ENCODE data around the gene GDI1.

GDI1 gene

DNA sequence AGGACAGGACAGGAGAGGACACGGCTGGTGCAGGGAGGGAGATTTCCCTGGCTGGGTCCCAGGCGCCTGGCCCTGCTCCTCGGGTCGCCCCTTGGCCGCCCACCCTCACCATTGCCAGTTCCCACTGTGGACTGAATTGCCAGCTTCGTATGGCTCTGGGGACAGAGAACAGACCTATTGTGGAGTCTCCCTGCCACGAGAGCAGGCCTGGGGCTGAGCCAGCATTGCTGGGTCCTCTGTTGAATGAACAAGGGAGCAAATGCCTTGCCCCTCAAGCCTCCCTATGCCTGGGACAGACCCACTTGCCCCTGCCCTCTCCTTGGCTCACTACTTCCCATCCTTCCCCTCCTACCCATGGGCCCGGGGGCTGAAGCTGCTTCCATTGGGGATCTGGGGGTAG is 25.4 kb downstream of the GDI1 start:
- no peak for DNase-seq (ENCODE audit: low spot score)

GRCh38 chrX:154463611-154464220 is 26.8 kb downstream of the GDI1 start:
- DNase-seq (ENCODE audit: low spot score), result no peak

DNA sequence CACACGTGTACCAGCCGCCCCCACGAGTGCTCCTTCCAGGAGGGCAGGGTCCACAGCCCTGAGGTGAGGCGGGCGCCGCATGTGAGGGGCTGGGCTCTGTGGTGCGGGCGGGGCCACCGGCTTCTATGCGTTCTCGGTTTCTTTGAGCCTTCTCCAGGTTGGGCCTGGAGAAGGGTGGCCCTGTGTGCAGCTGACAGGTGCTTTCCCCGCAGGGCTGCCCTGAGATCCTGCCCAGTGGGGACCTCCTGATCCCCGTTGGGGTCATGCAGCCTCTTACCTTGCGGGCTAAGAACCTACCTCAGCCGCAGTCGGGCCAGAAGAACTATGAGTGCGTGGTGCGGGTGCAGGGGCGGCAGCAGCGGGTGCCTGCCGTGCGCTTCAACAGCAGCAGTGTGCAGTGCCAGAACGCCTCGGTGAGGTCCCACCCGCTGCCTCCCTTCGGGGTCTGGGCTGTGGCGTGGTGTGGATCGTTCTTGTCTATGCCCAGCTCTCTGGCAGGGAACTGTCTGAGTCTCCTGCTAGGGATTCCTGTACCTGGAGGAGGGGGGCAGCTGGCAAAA is 27.9 kb downstream of the GDI1 start:
- DNase-seq (ENCODE audit: low spot score), result no peak

- no peak for DNase-seq (ENCODE audit: low spot score)
Measured at GRCh38 chrX:154465601-154466000, 28.6 kb downstream of the GDI1 start.

DNA sequence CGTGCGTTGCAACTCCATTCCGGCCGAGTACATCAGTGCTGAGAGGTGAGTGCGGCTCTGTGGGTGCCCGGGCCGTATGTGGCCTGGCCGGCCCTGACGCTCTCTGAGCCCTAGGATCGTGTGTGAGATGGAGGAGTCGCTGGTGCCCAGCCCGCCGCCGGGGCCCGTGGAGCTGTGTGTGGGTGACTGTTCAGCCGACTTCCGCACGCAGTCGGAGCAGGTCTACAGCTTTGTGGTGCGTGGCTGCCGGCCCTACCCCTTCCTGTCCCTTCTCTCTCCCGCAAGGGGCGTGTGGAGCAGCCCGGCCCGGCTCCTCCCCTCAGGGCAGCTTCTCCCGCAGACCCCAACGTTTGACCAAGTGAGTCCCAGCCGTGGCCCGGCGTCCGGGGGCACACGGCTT is 29.1 kb downstream of the GDI1 start:
- DNase-seq (ENCODE audit: low spot score), result no peak

DNA sequence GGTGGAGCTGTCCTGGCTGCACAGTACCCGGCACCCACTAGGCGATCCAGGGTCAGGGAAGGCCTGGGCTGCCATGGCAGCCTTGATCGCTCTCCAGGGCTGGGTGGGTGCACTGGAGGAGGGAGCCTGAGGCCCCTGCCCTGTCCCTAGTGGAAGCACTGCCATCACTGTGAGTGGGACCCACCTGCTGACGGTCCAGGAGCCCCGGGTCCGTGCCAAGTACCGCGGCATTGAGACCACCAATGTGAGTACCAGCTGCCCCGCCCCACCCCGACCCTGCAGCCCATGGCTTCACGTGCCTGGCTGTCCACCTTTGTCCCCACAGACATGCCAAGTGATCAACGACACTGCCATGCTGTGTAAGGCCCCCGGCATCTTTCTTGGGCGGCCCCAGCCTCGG is 30.0 kb downstream of the GDI1 start:
- no peak for DNase-seq (ENCODE audit: low spot score)

DNA sequence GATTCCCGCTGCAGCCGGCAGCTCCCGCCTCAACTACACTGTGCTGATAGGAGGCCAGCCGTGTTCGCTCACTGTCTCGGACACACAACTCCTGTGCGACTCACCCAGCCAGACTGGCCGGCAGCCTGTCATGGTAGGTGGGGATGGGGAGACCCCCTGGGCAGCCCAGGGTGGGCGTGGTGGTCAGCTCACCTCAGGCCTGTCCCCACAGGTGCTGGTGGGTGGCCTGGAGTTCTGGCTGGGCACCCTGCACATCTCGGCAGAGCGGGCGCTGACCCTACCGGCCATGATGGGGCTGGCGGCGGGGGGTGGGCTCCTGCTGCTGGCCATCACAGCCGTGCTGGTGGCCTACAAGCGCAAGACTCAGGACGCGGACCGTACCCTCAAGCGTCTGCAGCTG is 30.6 kb downstream of the GDI1 start:
- DNase-seq (ENCODE audit: low spot score), result no peak

DNA sequence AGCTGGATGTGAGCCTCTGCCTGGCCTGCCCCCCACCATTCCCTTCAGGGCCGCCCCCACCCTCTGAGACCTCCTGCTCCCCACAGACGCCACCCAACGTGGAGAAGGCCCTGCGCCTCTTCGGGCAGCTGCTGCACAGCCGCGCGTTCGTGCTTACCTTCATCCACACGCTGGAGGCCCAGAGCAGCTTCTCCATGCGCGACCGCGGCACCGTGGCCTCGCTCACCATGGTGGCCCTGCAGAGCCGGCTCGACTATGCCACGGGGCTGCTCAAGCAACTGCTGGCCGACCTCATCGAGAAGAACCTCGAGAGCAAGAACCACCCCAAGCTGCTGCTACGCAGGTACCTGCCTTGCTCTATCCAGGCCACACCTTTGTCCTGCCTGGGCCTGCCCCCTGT is 31.3 kb downstream of the GDI1 start:
- no peak for DNase-seq (ENCODE audit: low spot score)

- DNase-seq (ENCODE audit: low spot score), result no peak
Measured at GRCh38 chrX:154469114-154469513, 32.2 kb downstream of the GDI1 start.

DNA sequence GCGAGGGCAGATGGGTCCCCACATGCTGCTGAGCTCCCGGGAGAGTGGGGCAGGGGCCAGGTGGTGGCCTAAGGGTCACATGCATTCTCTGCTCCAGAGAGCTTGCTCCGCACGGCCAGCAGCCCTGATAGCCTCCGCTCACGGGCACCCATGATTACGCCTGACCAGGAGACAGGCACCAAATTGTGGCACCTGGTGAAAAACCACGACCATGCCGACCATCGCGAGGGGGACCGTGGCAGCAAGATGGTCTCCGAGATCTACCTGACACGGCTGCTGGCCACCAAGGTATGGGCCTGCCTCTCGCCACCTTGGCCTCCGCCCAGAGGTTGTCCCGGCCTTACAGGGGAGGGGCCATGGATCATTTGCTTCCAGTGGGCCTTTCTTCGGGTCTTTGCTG is 32.9 kb downstream of the GDI1 start:
- DNase-seq (ENCODE audit: low spot score), result no peak

GRCh38 chrX:154470434-154470833 is 33.5 kb downstream of the GDI1 start:
- DNase-seq (ENCODE audit: low spot score), result no peak

DNA sequence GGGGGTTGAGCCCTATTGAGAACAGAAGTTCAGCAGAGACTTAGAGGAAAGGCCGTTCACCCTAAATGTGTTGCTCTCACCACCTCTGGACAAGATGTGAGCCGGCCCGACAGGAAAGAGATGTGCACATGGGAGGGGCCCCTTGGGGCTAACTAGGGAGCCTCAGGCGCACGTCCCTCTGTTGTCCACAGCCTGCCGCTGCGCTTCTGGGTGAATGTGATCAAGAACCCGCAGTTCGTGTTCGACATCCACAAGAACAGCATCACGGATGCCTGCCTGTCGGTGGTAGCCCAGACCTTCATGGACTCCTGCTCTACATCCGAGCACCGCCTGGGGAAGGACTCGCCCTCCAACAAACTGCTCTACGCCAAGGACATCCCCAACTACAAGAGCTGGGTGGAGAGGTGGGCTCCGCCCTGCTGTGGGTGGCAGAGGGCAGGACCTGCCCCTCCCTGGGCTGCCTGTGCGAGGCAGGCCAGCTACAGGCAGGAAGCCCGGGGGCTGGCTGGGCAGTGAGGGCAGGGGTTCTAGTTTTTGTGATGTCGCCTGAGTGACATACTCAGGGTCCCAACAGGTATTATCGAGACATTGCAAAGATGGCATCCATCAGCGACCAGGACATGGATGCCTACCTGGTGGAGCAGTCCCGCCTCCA is 34.1 kb downstream of the GDI1 start:
- no peak for DNase-seq (ENCODE audit: low spot score)

DNA sequence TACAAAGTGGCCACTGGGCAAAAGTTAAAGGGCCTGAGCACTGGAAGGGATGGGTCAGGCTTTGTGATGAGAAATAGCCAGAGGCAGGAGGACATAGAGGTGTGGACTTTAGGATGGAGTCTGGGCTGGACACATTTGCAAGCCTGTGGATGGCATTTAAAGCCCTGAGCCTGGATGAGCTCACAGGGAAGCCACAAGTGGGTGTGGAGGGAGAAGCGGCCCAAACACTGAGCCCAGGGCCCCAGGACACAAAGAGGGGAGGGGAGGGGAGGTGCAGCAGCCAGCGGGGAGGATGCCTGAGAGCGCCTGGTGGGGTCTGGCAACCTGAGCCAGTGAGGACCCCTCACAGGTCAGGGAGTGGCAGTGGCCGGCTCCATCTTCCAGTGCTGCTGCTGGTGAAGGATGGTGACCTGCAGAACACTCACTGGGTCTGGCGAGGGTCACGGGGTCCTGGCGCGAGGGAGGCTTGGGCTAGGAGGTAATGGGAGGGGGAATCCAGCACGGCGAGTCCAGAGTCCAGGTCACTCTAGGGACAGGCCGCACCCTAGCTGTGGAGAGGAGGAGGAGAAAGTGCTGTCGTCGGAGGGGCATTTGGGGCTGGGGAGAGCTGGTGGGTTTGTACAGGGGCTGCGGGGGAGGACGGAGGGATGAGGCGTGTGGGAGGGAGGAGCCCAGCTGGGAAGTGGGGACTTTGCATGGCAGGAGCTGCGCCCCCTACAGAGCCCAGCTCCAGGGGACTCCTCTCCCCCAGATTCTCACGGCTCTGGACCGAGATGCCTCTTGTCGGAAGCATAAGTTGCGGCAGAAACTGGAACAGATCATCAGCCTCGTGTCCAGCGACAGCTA is 35.1 kb downstream of the GDI1 start:
- no peak for DNase-seq (ENCODE audit: low spot score)

- DNase-seq (ENCODE audit: low spot score), result peak; percentile 12
Measured at GRCh38 chrX:154472685-154473632, 36.0 kb downstream of the GDI1 start.

GRCh38 chrX:154473683-154474082 is 36.7 kb downstream of the GDI1 start:
- no peak for DNase-seq (ENCODE audit: low spot score)

DNA sequence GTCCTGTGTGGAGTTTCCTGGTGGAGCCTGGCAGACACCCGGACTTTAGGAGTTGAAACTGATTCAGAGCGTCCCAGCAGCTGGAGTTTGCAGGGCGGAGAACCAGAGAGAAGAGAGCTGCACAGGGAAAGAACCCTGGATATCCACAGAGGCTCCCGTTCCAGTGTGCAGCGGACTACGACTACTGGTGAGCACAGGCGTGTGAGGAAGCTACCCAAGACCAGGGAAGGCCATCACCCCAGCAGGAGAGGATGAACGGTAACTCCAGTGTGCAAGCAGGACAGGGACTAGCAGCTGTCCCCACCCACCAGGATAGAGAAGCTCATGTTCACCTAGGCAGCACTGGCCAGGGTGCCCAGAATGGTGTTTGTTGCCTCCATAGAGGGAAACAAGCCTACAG is 39.9 kb downstream of the GDI1 start:
- DNase-seq (ENCODE audit: low spot score), result no peak

DNA sequence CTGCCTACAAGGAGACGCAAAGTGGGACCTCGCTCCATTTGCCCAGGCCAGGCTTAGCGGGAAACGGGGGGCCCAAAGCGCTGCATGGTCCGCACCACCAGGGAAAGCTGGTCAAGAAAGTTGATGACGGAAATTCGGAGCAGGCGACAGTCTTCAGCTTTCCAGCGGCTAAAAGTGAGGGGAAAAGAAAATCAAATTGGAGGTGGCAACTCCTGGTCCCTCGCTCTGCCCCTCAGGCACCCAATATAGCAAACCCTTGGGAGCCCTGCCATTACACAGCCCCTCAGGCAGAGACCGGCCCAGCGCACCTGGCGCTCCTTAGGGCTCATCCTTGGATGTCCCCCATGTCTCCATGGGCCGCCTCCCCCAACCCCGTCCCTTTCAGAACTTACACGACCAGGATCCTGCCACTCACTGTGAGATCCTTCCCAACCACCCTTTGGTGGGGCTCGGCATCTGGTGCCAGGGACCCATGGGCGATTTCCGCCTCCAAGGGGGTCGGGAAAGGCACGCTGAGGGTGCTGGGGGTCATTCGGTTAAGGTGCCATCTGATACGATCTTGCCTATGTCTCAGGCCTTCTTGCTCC is 41.0 kb downstream of the GDI1 start:
- DNase-seq (ENCODE audit: low spot score), result no peak

DNA sequence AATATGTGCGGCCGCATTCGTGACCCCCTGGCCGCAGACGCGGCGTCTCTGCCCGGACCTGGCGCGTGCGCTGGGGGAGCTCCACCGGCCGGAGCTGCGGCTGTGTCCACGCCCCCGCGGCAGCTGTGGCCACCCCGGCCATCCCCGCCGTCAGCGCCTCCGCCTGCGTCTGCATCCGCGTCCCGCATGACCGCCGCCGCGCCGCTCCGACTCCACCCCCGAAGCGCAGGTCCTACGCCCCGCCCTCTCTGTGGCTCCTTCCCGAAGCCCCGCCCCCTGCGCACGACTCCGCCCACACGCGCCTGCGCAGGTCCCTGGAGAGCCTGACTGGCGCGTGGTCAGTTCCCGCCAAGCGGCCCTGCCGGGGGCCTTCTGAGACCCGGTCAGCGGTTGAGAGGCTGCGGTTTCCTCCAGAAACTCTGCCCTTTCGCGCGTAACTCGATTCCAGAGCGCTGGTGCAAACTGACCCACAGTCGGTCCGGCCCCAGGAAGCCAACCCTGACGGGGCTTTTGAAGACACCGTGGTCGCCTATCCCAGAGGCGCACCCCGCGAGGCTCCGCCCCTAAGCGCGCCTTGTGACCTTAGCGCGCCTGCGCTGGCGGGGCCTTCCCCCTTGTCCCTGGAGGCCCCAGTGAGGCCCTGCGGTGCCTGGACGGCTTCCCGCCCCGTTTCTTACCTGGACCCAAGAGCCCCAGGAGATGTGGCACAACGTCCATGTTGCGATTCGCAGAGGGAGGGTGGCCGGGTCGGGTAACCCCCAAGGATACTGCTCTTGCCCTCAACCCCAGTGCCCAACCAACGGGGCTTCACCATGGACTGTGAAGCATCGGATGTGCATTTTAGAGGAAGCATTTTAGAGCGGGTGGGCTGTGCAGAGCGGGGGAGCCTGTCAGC is 42.0 kb downstream of the GDI1 start, which contains the start of gene LAGE3:
Gene LAGE3, minus strand, starts transcription at position 554 of the 895 bp plus-strand sequence. Its CDS starts 366 bp downstream, at position 188.
- DNase-seq (ENCODE audit: low spot score), result peak; percentile 88

GRCh38 chrX:154481195-154481594 is 44.2 kb downstream of the GDI1 start:
- DNase-seq (ENCODE audit: low spot score), result no peak

DNA sequence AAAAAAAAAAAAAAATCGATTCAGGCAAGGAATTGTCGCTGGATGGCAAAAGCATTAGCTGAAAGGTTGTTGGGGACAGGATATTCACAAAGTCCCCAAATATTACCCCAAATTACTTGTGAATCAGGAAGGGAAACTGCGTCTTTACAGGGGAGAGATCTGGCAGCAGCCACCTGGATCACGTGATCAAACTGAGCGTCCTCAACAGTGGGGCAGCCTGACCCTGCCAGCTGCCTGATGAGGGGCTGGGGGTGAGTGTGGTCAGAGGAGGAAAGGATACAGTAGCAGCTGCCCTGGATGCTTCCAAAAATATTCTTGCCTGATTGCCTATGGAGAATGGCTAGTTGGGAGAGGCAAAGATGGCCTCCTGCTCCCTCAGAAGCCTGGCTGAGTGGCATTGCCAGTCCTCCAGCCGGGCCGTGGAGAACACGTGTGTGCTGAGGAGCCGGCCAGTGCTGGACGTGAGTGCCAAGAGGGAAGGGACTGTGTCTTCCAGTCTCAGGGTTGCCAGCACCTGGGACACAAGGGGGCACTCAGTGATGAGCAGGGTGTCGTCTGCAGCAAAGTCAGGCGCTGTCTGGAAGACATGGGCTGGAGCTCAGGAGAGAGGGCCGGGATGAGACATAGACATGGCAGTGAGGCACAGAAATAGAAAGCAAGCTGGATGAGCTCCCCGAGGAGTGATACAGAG is 45.1 kb downstream of the GDI1 start:
- no peak for DNase-seq (ENCODE audit: low spot score)

All from NAMALWA (cell line).